H1 (cell line): ENCODE measurements around the gene TRAPPC11.

Experiments
- CTCF ChIP-seq, 3 experiments: IDR thresholded peaks; 1 replicate in 2 of 3; 2 replicates in 1 of 3; pipeline versions ENCODE4 v1.5.1 to v1.6.1; 2011; ENCODE audit warnings: low read length in 3 of 3, mild to moderate bottlenecking in 3 of 3, inconsistent platforms in 2 of 3, low read depth in 1 of 3, moderate library complexity in 1 of 3; ENCODE audit not compliant: insufficient read depth in 1 of 3; ENCODE audit errors: control extremely low read depth in 1 of 3
- POLR2A ChIP-seq, 2 experiments: IDR thresholded peaks; 1 replicate in 1 of 2; 2 replicates in 1 of 2; pipeline ENCODE4 v1.6.1; 2011; ENCODE audit warnings: low read depth in 2 of 2, low read length in 2 of 2, mild to moderate bottlenecking in 2 of 2; ENCODE audit errors: control extremely low read depth in 1 of 2

DNA sequence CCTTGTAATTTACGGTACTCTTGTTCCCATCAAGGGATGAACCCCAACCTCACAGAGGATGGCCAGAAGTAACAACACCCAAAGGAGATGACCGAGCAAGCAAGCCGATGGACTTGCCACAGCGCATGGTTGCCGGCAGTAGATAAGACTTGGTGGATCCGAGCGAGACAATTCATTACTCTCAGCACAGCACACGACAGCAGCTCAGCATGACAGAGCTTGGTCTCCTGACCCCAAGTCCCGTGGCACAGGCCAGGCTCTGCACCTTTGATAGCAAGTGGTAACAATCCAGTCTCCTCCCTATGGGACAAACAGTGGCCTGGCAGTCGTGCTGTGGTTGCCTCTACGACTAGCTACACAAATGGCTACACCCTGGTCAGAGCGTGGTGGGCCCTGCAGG lies 26.4 kb upstream of the TRAPPC11 start:
- TF ChIP-seq POLR2A (IDR thresholded peaks at IDR 0.05; ENCODE audit: control extremely low read depth in 1 of 2, low read depth in 2 of 2, low read length in 2 of 2) (no peak), CTCF (IDR thresholded peaks at IDR 0.05; ENCODE audit: control extremely low read depth in 1 of 3, insufficient read depth in 1 of 3, low read depth in 1 of 3, low read length in 3 of 3) (no peak)
